ENCODE results near the gene GCNT1. TPM values are rescaled to one million over a fixed set of nuclear protein-coding genes. Genes with fewer than 3 reads are reported as not detected.
"Not testable (repeated sequence)": the region's sequence is repeated elsewhere in the genome, so short reads cannot be mapped to it uniquely, and the experiment has no call there.

Gene GCNT1
- total RNA-seq, 1 donor from 2014 or later: 3.7 TPM

GRCh38 chr9:76516350-76516749, 57.4 kb downstream of the GCNT1 start:
- Histone ChIP-seq H3K27ac (ENCODE audit: low read depth, low read length) (no peak overlapping the region), H3K9me3 (ENCODE audit: control insufficient read depth in 3 of 3, low read length in 3 of 3) (no peaks in the 10 kb centered on the region), H3K36me3 (ENCODE audit: control insufficient read depth in 3 of 3, insufficient read depth in 3 of 3, low read length in 3 of 3) (no peaks in the 10 kb centered on the region), H3K9ac (ENCODE audit: low read depth in 1 of 3, low read length in 3 of 3) (no peak overlapping the region), H3K4me1 (ENCODE audit: control insufficient read depth in 3 of 3, insufficient read depth in 3 of 3, low read length in 3 of 3) (no peaks in the 10 kb centered on the region), H3K4me3 (ENCODE audit: low read length in 3 of 3) (no peak overlapping the region), H3K27me3 (ENCODE audit: control insufficient read depth in 3 of 3, insufficient read depth in 3 of 3, low read length in 3 of 3) (no peaks in the 10 kb centered on the region)

GRCh38 chr9:76516871-76517270, 57.9 kb downstream of the GCNT1 start:
- Histone ChIP-seq H3K4me1 (ENCODE audit: control insufficient read depth in 3 of 3, insufficient read depth in 3 of 3, low read length in 3 of 3) (no peaks in the 10 kb centered on the region), H3K27me3 (ENCODE audit: control insufficient read depth in 3 of 3, insufficient read depth in 3 of 3, low read length in 3 of 3) (no peaks in the 10 kb centered on the region), H3K9me3 (ENCODE audit: control insufficient read depth in 3 of 3, low read length in 3 of 3) (no peaks in the 10 kb centered on the region), H3K4me3 (ENCODE audit: low read length in 3 of 3) (no peak overlapping the region), H3K9ac (ENCODE audit: low read depth in 1 of 3, low read length in 3 of 3) (no peak overlapping the region), H3K27ac (ENCODE audit: low read depth, low read length) (no peak overlapping the region), H3K36me3 (ENCODE audit: control insufficient read depth in 3 of 3, insufficient read depth in 3 of 3, low read length in 3 of 3) (no peaks in the 10 kb centered on the region)

GRCh38 chr9:76519075-76519835, 60.3 kb downstream of the GCNT1 start:
- Histone ChIP-seq H3K27me3 (ENCODE audit: control insufficient read depth in 3 of 3, insufficient read depth in 3 of 3, low read length in 3 of 3) (no peaks in the 10 kb centered on the region), H3K9me3 (ENCODE audit: control insufficient read depth in 3 of 3, low read length in 3 of 3) (no peaks in the 10 kb centered on the region), H3K4me1 (ENCODE audit: control insufficient read depth in 3 of 3, insufficient read depth in 3 of 3, low read length in 3 of 3) (no peaks in the 10 kb centered on the region), H3K4me3 (ENCODE audit: low read length in 3 of 3) (no peak overlapping the region), H3K36me3 (ENCODE audit: control insufficient read depth in 3 of 3, insufficient read depth in 3 of 3, low read length in 3 of 3) (no peaks in the 10 kb centered on the region), H3K27ac (ENCODE audit: low read depth, low read length) (no peak overlapping the region), H3K9ac (ENCODE audit: low read depth in 1 of 3, low read length in 3 of 3) (no peak overlapping the region)

GRCh38 chr9:76521244-76521681, 62.3 kb downstream of the GCNT1 start:
- Histone ChIP-seq H3K27me3 (ENCODE audit: control insufficient read depth in 3 of 3, insufficient read depth in 3 of 3, low read length in 3 of 3) (no peaks in the 10 kb centered on the region), H3K9me3 (ENCODE audit: control insufficient read depth in 3 of 3, low read length in 3 of 3) (no peaks in the 10 kb centered on the region), H3K9ac (ENCODE audit: low read depth in 1 of 3, low read length in 3 of 3) (no peak overlapping the region), H3K36me3 (ENCODE audit: control insufficient read depth in 3 of 3, insufficient read depth in 3 of 3, low read length in 3 of 3) (no peaks in the 10 kb centered on the region), H3K4me3 (ENCODE audit: low read length in 3 of 3) (no peak overlapping the region), H3K27ac (ENCODE audit: low read depth, low read length) (no peak overlapping the region), H3K4me1 (ENCODE audit: control insufficient read depth in 3 of 3, insufficient read depth in 3 of 3, low read length in 3 of 3) (no peaks in the 10 kb centered on the region)

DNA sequence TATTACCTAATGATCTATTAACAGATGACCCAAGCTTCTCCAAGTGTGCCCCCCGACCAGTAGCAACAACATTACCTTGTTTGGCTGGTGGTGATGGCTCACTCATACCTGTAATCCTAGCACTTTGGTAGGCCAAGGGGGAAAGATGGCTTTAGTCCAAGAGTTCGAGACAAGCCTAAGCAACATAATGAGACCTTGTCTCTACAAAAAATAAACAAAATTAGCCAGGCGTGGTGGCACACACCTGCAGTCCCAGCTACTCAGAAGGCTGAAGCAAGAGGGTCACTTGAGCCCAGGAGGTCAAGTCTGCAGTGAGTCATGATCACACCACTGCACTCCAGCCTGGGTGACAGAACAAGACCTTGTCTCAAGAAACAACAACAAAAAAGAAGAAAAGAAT, 62.9 kb downstream of the GCNT1 start:
- Histone ChIP-seq H3K4me1 (ENCODE audit: control insufficient read depth in 3 of 3, insufficient read depth in 3 of 3, low read length in 3 of 3) (no peaks in the 10 kb centered on the region), H3K27me3 (ENCODE audit: control insufficient read depth in 3 of 3, insufficient read depth in 3 of 3, low read length in 3 of 3) (no peaks in the 10 kb centered on the region), H3K36me3 (ENCODE audit: control insufficient read depth in 3 of 3, insufficient read depth in 3 of 3, low read length in 3 of 3) (no peaks in the 10 kb centered on the region), H3K9ac (ENCODE audit: low read depth in 1 of 3, low read length in 3 of 3) (no peak overlapping the region), H3K9me3 (ENCODE audit: control insufficient read depth in 3 of 3, low read length in 3 of 3) (no peaks in the 10 kb centered on the region), H3K27ac (ENCODE audit: low read depth, low read length) (no peak overlapping the region), H3K4me3 (ENCODE audit: low read length in 3 of 3) (no peak overlapping the region)

- not testable (repeated sequence) for H3K4me3 ChIP-seq (ENCODE audit: low read length in 3 of 3); H3K9me3 ChIP-seq (ENCODE audit: control insufficient read depth in 3 of 3, low read length in 3 of 3); H3K27me3 ChIP-seq (ENCODE audit: control insufficient read depth in 3 of 3, insufficient read depth in 3 of 3, low read length in 3 of 3); H3K9ac ChIP-seq (ENCODE audit: low read depth in 1 of 3, low read length in 3 of 3); H3K36me3 ChIP-seq (ENCODE audit: control insufficient read depth in 3 of 3, insufficient read depth in 3 of 3, low read length in 3 of 3); H3K27ac ChIP-seq (ENCODE audit: low read depth, low read length); H3K4me1 ChIP-seq (ENCODE audit: control insufficient read depth in 3 of 3, insufficient read depth in 3 of 3, low read length in 3 of 3)
These were observed 64.7 kb downstream of the GCNT1 start for GRCh38 chr9:76523617-76524200.

GRCh38 chr9:76525196-76525595, 66.2 kb downstream of the GCNT1 start:
- Histone ChIP-seq H3K9me3 (ENCODE audit: control insufficient read depth in 3 of 3, low read length in 3 of 3) (no peaks in the 10 kb centered on the region), H3K27me3 (ENCODE audit: control insufficient read depth in 3 of 3, insufficient read depth in 3 of 3, low read length in 3 of 3) (no peaks in the 10 kb centered on the region), H3K4me1 (ENCODE audit: control insufficient read depth in 3 of 3, insufficient read depth in 3 of 3, low read length in 3 of 3) (no peaks in the 10 kb centered on the region), H3K36me3 (ENCODE audit: control insufficient read depth in 3 of 3, insufficient read depth in 3 of 3, low read length in 3 of 3) (no peaks in the 10 kb centered on the region), H3K4me3 (ENCODE audit: low read length in 3 of 3) (no peak overlapping the region), H3K9ac (ENCODE audit: low read depth in 1 of 3, low read length in 3 of 3) (no peak overlapping the region), H3K27ac (ENCODE audit: low read depth, low read length) (no peak overlapping the region)

GRCh38 chr9:76526026-76526425, 67.0 kb downstream of the GCNT1 start:
- H3K9me3 ChIP-seq (ENCODE audit: control insufficient read depth in 3 of 3, low read length in 3 of 3): no peaks in the 10 kb centered on the region
- no peak overlapping the region for H3K9ac ChIP-seq (ENCODE audit: low read depth in 1 of 3, low read length in 3 of 3)
- no peaks in the 10 kb centered on the region for H3K4me1 ChIP-seq (ENCODE audit: control insufficient read depth in 3 of 3, insufficient read depth in 3 of 3, low read length in 3 of 3)
- H3K27me3 ChIP-seq (ENCODE audit: control insufficient read depth in 3 of 3, insufficient read depth in 3 of 3, low read length in 3 of 3): no peaks in the 10 kb centered on the region
- H3K27ac ChIP-seq (ENCODE audit: low read depth, low read length): no peak overlapping the region
- H3K4me3 ChIP-seq (ENCODE audit: low read length in 3 of 3): no peak overlapping the region
- no peaks in the 10 kb centered on the region for H3K36me3 ChIP-seq (ENCODE audit: control insufficient read depth in 3 of 3, insufficient read depth in 3 of 3, low read length in 3 of 3)

DNA sequence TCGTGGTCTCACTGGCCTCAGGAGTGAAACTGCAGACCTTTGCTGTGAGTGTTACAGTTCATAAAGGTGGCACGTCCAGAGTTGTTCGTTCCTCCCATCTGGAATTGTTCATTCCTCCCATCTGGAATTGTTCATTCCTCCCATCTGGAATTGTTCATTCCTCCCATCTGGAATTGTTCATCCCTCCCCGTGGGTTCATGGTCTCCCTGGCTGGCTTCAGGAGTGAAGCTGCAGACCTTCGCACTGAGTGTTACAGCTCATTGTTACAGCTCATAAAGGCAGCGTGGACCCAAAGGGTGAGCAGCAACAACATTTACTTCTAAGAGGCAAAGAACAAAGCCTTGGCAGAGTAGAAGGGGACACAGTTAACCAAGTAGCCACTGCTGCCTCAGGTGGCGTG, 69.1 kb downstream of the GCNT1 start:
- H3K9ac ChIP-seq (ENCODE audit: low read depth in 1 of 3, low read length in 3 of 3): no peak overlapping the region
- H3K27ac ChIP-seq (ENCODE audit: low read depth, low read length): no peak overlapping the region
- no peaks in the 10 kb centered on the region for H3K36me3 ChIP-seq (ENCODE audit: control insufficient read depth in 3 of 3, insufficient read depth in 3 of 3, low read length in 3 of 3)
- no peaks in the 10 kb centered on the region for H3K4me1 ChIP-seq (ENCODE audit: control insufficient read depth in 3 of 3, insufficient read depth in 3 of 3, low read length in 3 of 3)
- H3K4me3 ChIP-seq (ENCODE audit: low read length in 3 of 3): no peak overlapping the region
- H3K9me3 ChIP-seq (ENCODE audit: control insufficient read depth in 3 of 3, low read length in 3 of 3): no peaks in the 10 kb centered on the region
- no peaks in the 10 kb centered on the region for H3K27me3 ChIP-seq (ENCODE audit: control insufficient read depth in 3 of 3, insufficient read depth in 3 of 3, low read length in 3 of 3)

DNA sequence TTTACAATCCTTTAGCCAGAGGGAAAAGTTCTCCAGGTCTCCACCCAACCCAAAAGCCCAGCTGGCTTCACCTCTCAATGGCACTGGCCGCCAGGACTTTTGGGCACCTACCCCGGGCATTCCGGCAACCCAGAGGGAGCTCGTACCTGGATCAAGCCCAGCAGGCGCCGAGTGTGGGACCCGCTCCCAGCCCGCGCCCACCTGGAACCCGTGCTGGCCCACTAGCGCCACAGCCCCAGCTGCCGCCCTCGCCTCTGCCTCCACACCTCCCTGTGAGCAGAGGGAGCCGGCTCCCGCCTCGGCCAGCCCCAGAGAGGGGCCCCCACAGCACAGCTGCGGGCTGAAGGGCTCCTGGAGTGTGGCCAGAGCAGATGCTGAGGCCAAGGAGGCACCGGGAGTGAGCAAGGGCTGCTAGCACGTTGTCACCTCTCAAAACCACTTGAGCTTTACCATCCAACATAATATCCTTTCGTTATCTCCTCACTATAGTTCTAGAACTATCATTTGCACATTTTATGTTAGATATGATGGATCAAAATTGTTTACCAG, 69.7 kb downstream of the GCNT1 start:
- H3K4me3 ChIP-seq (ENCODE audit: low read length in 3 of 3): no peak overlapping the region
- no peaks in the 10 kb centered on the region for H3K9me3 ChIP-seq (ENCODE audit: control insufficient read depth in 3 of 3, low read length in 3 of 3)
- no peaks in the 10 kb centered on the region for H3K4me1 ChIP-seq (ENCODE audit: control insufficient read depth in 3 of 3, insufficient read depth in 3 of 3, low read length in 3 of 3)
- no peaks in the 10 kb centered on the region for H3K36me3 ChIP-seq (ENCODE audit: control insufficient read depth in 3 of 3, insufficient read depth in 3 of 3, low read length in 3 of 3)
- H3K9ac ChIP-seq (ENCODE audit: low read depth in 1 of 3, low read length in 3 of 3): no peak overlapping the region
- H3K27ac ChIP-seq (ENCODE audit: low read depth, low read length): no peak overlapping the region
- H3K27me3 ChIP-seq (ENCODE audit: control insufficient read depth in 3 of 3, insufficient read depth in 3 of 3, low read length in 3 of 3): no peaks in the 10 kb centered on the region
